Erythroblast (primary cell): Measurements from ENCODE around the gene PRUNE1.

ENCODE experiments used
- DNase-seq, 2 experiments: peaks; one replicate each; lab custom pipeline; 2025; lab: John Stamatoyannopoulos, UW
- GATA1 ChIP-seq: IDR thresholded peaks from 2 replicates; pipeline ENCODE4 v1.6.1; 2011; ENCODE audit warnings: low read depth, mild to moderate bottlenecking, control low read depth, low read length, moderate library complexity
- POLR2A ChIP-seq: IDR thresholded peaks from 2 replicates; pipeline ENCODE4 v1.6.1; 2011; ENCODE audit warnings: mild to moderate bottlenecking, low read length

Gene PRUNE1

DNA sequence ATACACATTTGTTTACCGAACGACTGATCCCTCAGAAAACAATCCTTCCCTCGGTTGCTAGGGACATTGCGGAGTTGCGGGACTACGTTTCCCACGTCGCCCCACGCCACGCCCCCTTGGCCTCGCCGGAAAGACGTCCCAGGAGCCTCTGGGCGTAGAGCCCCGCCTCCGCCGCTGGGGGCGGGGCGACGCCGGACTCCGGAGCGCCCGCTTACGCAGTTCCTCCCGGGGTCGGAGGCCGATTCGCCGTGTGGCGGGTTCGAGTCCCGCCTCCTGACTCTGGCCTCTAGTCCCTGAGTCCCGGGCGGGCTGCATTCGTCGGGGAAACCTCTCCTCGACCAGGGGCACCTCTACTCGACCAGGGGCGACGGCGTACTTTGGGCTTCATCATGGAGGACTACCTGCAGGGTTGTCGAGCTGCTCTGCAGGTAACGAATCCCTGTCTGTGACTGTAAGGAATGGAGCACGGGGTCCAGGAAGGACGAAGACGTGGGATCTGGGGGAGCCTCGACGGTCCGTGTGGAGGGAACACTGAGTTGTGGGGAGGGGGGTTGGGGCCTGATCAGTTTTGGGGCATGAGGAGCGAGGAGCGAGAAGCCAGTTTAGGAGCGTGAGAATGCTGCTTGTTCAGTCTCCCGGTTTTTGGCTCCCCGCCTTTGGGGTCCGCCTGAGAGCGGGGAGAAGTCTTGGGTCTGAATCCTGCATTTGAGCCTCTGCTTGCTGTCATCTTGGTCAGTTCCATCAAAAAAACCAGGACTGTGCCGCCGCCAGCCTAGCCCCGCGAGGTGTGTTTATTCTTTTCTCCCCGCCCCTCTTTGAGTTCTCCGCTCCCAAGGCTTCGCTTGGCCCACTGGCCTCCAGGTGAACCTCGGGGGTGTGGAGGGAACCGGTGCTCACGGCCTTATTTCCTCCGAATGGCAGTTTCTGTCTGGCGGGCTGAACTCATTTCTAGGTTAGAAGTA lies at the start of gene PRUNE1:
TSS of gene PRUNE1 (plus strand) at position 206 of the 962 bp plus-strand sequence. CDS start at position 390, 184 bp downstream.
- TF ChIP-seq GATA1 (no peak), POLR2A (peak; percentile 65)
- DNase-seq, result peak; percentile 97

DNA sequence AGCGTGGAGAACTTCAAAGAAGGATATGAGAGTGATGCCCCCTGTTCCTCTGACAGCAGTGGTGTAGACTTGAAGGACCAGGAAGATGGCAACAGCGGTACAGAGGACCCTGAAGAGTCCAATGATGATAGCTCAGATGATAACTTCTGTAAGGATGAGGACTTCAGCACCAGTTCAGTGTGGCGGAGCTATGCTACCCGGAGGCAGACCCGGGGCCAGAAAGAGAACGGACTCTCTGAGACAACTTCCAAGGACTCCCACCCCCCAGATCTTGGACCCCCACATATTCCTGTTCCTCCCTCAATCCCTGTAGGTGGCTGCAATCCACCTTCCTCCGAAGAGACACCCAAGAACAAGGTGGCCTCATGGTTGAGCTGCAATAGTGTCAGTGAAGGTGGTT lies 47.6 kb upstream of the PRUNE1 start:
- DNase-seq, result no peak
- TF ChIP-seq GATA1 (no peak), POLR2A (no peak)

DNA sequence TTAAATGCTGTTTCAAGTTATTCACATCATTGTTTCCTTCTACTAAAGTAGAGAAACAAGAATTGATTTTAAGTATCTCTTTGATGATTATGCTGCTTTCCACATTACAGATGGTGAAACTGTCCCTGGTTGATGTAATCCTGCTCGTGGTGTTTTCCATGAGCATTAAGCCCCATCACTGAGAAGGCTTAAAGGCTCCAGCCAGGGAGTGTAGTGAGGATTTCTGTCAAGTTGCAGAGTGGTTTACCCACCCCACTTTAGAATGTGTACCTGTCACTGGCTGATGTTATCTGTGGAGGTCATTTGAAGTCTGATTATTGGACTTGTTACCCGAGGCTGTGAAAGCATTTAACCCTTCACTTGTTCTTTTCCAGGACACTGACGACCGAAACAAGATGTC lies 46.5 kb upstream of the PRUNE1 start:
- TF ChIP-seq POLR2A (no peak), GATA1 (no peak)
- DNase-seq, result peak in 1 of 2 experiments; percentile 9

DNA sequence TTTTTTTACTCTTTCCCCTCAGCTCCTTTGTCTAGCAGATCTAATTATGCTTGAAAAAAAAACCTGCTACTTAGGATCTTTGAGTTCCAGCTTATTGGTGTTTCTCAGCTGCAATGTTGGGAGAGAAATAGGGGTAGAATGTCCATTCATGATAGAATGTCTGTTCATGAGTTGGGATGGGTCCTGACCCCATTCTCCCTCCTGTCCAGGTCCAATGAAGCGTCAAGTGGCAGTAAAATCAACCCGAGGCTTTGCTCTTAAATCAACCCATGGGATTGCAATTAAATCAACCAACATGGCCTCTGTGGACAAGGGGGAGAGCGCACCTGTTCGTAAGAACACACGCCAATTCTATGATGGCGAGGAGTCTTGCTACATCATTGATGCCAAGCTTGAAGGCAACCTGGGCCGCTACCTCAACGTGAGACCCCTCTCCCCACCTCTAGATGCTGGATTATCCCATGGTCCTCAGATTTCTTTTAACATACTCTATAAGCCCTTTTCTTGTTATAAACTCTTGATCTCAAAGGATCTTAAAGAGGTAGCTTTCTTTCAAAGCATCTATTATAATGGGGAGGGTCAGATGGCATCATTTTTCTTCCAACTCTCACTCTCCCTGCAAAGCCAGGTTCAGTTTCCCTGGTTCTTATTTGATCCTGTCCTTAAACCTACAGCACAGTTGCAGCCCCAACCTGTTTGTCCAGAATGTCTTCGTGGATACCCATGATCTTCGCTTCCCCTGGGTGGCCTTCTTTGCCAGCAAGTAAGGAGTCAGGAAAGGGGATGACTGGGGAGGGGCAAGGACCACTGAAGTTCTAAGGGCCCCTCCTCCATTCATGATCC lies 44.7 kb upstream of the PRUNE1 start:
- TF ChIP-seq GATA1 (no peak), POLR2A (no peak)
- no peak for DNase-seq

DNA sequence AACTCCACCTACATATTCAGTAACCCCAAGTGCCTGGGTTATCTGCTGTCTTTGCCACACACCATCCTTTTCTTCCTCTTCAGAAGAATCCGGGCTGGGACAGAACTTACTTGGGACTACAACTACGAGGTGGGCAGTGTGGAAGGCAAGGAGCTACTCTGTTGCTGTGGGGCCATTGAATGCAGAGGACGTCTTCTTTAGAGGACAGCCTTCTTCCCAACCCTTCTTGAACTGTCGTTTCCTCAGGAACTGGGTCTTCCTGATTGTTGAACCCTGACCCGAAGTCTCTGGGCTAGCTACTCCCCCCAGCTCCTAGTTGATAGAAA lies 44.1 kb upstream of the PRUNE1 start:
- TF ChIP-seq GATA1, result no peak
- no peak for DNase-seq

- no peak for DNase-seq
- no peak for TF ChIP-seq GATA1
Observed at GRCh38 chr1:150965605-150966004, 42.6 kb upstream of the PRUNE1 start.

DNA sequence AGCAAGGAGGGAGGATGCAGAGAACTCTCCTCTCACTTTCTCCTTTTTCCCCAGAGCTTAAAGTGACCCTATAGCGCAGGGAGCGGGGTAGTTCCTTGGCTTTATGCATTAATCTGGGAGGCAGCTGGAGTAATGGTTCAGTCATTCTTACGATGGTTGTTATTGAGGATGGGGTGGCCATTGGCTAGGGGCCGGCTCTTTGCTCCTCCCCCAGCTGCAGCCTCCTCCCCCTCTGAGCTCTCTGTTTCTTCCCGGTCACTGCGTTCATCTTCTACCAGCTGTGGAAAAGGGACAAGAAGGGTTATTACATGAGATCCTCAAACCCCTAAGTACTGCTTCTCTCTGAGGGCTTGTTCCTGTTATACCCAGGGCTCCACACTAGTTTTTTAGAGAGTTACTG lies 42.2 kb upstream of the PRUNE1 start:
- TF ChIP-seq GATA1 (no peak), POLR2A (no peak)
- no peak for DNase-seq

DNA sequence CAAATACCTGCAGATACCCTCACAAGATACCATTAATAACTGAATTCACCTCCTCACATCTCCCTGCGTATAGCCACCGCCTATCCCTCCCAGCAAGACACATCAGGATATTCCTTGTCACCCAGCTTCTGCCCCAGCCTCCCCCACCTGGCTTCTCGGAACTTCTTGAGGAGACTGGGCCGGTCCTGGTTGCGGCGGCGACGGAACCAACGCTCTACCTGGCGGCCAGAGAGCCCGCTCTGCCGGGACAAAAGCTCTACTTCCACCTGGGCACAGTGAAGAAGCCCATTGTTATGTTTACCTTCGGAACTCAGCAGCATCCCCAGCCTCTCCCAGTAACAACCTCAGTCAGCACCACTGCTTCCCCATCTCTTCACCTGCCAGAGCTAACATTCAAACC lies 40.3 kb upstream of the PRUNE1 start:
- no peak for TF ChIP-seq GATA1
- no peak for DNase-seq

- TF ChIP-seq POLR2A (no peak), GATA1 (no peak)
Observed at GRCh38 chr1:150968491-150968890, 39.8 kb upstream of the PRUNE1 start.

DNA sequence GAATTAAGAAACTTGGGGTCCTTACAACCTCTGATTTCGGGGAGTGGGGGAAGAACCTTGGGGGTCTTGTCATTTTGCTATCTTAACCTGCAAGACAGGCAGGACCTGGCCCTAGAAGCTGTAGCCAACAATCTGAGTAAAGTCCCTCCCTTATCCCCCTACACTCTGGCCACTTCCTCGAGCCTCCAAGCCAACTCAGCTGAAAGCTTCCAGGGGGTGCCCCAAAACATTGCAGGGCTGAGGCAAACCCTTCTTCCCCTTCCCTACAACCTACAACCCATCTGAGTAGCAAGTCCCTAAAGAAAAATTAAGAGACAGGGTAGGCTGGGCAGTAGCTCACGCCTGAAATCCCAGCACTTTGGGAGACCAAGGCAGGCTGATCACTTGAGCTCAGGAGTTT lies 38.6 kb upstream of the PRUNE1 start:
- no peak for TF ChIP-seq POLR2A
- TF ChIP-seq GATA1, result no peak
- no peak for DNase-seq

More at GRCh38 chr1:150968491-150968890, 39.8 kb upstream of the PRUNE1 start:
- DNase-seq, result no peak

DNA sequence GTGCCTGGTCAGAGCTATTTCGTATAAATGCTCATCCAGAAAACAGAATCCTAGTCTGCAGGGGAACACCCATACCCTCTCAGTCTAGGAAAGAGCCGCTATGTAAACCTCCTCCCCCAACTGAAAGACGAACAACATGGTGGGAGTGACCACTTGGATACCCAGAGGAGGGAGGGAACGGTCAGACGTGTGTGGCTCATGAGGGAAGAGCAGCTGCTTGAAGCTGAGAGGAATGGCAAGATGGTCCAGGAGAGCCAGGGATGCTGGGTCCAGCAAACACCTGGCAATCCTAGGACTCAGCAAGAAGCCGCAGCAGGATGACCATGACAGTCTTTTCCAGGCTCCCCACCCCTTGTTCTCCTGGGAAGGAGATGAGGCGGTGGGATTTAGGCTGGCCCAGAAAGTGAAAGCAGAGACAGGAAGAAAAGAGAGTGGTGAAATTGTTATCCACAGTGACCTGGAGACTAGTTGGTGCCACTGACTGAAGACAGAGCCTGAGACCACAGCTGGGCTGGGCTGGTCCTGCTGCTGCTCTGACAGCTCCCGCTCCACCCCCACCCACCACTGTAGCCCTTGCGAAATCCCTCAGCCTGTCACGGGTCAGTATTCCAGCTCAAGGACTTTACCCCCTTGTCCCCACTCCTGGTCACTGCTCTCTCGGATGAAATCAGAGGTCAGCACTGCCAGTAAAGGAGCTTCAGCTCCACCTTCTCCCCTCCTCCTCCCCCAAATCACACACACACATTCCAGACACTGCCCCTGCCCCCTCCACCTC lies 37.3 kb upstream of the PRUNE1 start:
- TF ChIP-seq GATA1 (no peak), POLR2A (no peak)
- peak in 1 of 2 experiments; percentile 26 for DNase-seq

GRCh38 chr1:150971583-150972416 lies 36.4 kb upstream of the PRUNE1 start:
- TF ChIP-seq GATA1 (no peak), POLR2A (no peak)
- peak; percentile 38 to 43 for DNase-seq

DNA sequence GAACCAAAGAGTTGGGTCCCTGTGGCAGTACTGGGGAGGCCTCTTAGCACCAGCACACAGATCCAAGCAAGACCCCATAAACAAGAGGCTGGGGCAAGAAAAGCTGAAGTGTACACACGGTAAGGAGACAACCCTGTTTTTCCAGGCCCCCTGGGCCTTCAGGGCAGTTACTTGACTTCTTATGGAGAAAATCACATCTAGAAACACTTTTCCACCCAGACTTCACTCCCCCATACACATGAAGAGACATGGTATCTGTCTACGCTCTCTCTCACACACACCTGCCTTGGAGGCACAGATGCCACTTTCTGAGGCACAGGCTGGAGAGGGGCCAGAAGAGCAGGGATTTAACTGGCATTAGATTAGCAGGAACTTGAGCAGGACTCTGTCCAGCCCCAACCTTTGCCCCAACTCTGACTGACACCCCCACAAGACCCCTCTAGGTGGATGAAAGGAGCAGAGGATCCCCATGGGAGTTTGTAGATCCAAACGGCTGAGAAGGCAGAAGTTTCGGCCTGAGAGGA lies 35.8 kb upstream of the PRUNE1 start:
- TF ChIP-seq POLR2A (no peak), GATA1 (no peak)
- peak in 1 of 2 experiments; percentile 32 for DNase-seq

GRCh38 chr1:150973258-150973835 lies 34.9 kb upstream of the PRUNE1 start:
- TF ChIP-seq POLR2A (peak; percentile 46), GATA1 (no peak)
- peak; percentile 68 to 70 for DNase-seq
